NCI-H1105 treated with DMSO at 0.1 percent for 48 hours (cell line): ENCODE measurements around the gene ALOX12.
"Not testable (repeated sequence)": the region's sequence is repeated elsewhere in the genome, so short reads cannot be mapped to it uniquely, and the experiment has no call there.

Experiments
- DNase-seq: peaks from one replicate; lab custom pipeline; 2025; lab: John Stamatoyannopoulos, UW

ALOX12 gene

GRCh38 chr17:7046127-7046724 is 50.4 kb downstream of the ALOX12 start:
- DNase-seq, result peak; percentile 52

GRCh38 chr17:7046725-7047397 is 51.0 kb downstream of the ALOX12 start:
- not testable (repeated sequence) for DNase-seq

- DNase-seq, result no peak
These were observed 51.7 kb downstream of the ALOX12 start for GRCh38 chr17:7047566-7047965.

GRCh38 chr17:7048968-7049367 is 53.1 kb downstream of the ALOX12 start:
- DNase-seq, result no peak

- DNase-seq, result not testable (repeated sequence)
These were observed 54.7 kb downstream of the ALOX12 start for GRCh38 chr17:7050583-7050982.

- DNase-seq, result no peak
These were observed 60.5 kb downstream of the ALOX12 start for GRCh38 chr17:7056386-7056785.

- no peak for DNase-seq
These were observed 63.1 kb downstream of the ALOX12 start for GRCh38 chr17:7058831-7059447.
